ENCODE measurements around the gene CDCA3.

CDCA3 gene

DNA sequence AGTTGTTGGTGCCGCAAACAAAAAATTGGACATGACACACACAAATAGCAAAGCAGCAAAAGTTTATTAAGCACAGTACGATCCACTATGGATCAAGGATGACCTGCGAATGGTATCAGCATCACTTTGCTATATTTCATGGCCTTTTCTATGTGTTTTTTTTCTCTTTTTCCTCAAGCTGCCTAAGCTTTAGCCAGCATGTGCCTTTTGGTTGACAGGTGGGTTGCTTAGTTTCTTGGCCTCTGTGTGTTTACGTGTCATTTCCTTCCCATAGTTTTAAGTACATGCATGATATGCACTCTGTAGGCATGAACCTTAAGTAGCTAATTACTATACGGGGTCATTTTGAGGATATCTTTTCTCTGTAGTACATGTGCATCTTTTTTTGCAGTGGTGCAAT lies 51.9 kb downstream of the CDCA3 start:
- no peak overlapping the region for H3K4me3 ChIP-seq (ENCODE audit: low read depth, low read length)
- DNase-seq (ENCODE audit: low read depth): no peak
- no peak for TF ChIP-seq CTCF (IDR thresholded peaks at IDR 0.05; ENCODE audit: insufficient read depth, low read depth, low read length, missing control alignments)

Measured in GM12865 (cell line).